Lower lobe of right lung (tissue), 2 donors: Measurements from ENCODE around the gene MLANA. TPM values are rescaled to one million over a fixed set of nuclear protein-coding genes. Genes with fewer than 3 reads are reported as not detected.

Experiments
- ATAC-seq, 2 donors: fragments of 200-7000 bp; cut with Tn5 transposase; one replicate each; pipeline ENCODE4 v1.9.1; 2020 to 2022; ENCODE audit warnings: mild to moderate bottlenecking in 2 of 2, moderate library complexity in 2 of 2
- DNase-seq: peaks from one replicate; pipeline ENCODE4 v3.0.0-alpha.2; 2020
- H3K27ac ChIP-seq: fragments of 200-600 bp; one replicate; pipeline ENCODE4 v1.8.0; 2022
- H3K27me3 ChIP-seq: fragments of 200-600 bp; one replicate; pipeline ENCODE4 v1.8.0; 2022; ENCODE audit warnings: low read depth
- H3K36me3 ChIP-seq: fragments of 200-600 bp; one replicate; pipeline ENCODE4 v1.8.0; 2022; ENCODE audit warnings: mild to moderate bottlenecking
- H3K4me1 ChIP-seq: fragments of 200-600 bp; one replicate; pipeline ENCODE4 v1.8.0; 2022
- H3K4me3 ChIP-seq: fragments of 200-600 bp; one replicate; pipeline ENCODE4 v1.8.0; 2022; ENCODE audit warnings: mild to moderate bottlenecking
- H3K9me3 ChIP-seq: fragments of 200-600 bp; one replicate; pipeline ENCODE4 v1.8.0; 2022
- CTCF ChIP-seq: fragments of 200-600 bp; IDR thresholded peaks from one replicate; pipeline ENCODE4 v1.8.0; 2022; ENCODE audit warnings: antibody characterized with exemption, mild to moderate bottlenecking
- intact Hi-C: fragments of 100-400 bp; cut with DNase I; formaldehyde crosslinking; loops from one replicate; pipeline ENCODE4 v1.11.0; 2022
- total RNA-seq: library from RNA; stranded (reverse); fragmentation: NEBNext Ultra II Directional; extraction: Animal tissue kit (Norgen Biotek cat#: 25700); gene quantifications from one replicate; pipeline ENCODE4 v1.2.1, GENCODE V29; 2021
- donor health status: DM: no; HTN: yes; CAD: no; lungs with severe emphysema.

MLANA gene
- total RNA-seq, 1 donor from 2014 or later, result not detected

- Histone ChIP-seq H3K27ac (no peak overlapping the region), H3K36me3 (no peaks in the 10 kb centered on the region), H3K4me1 (peaks cover 6% of the 10 kb centered on the region), H3K4me3 (no peak overlapping the region), H3K9me3 (no peaks in the 10 kb centered on the region), H3K27me3 (no peaks in the 10 kb centered on the region)
- intact Hi-C loops, result no loop called here
- no peak for TF ChIP-seq CTCF
- DNase-seq, result no peak
- no peak for ATAC-seq
Observed at GRCh38 chr9:5853617-5854016, 37.1 kb upstream of the MLANA start.

GRCh38 chr9:5854063-5854790, 36.5 kb upstream of the MLANA start:
- Histone ChIP-seq H3K4me3 (no peak overlapping the region), H3K4me1 (peaks cover 6% of the 10 kb centered on the region), H3K36me3 (no peaks in the 10 kb centered on the region), H3K27ac (no peak overlapping the region), H3K27me3 (no peaks in the 10 kb centered on the region), H3K9me3 (no peaks in the 10 kb centered on the region)
- TF ChIP-seq CTCF, result no peak
- intact Hi-C loops, result no loop called here
- ATAC-seq (no peak), DNase-seq (no peak)

- Histone ChIP-seq H3K4me3 (no peak overlapping the region), H3K4me1 (no peaks in the 10 kb centered on the region), H3K27me3 (no peaks in the 10 kb centered on the region), H3K36me3 (no peaks in the 10 kb centered on the region), H3K27ac (no peak overlapping the region), H3K9me3 (no peaks in the 10 kb centered on the region)
- DNase-seq (no peak), ATAC-seq (peak in 1 of 2 donors; percentile 46)
- TF ChIP-seq CTCF, result no peak
- intact Hi-C loops, result no loop called here
Observed at GRCh38 chr9:5857928-5858327, 32.8 kb upstream of the MLANA start.

GRCh38 chr9:5858833-5859232, 31.9 kb upstream of the MLANA start:
- no peak for TF ChIP-seq CTCF
- no peaks in the 10 kb centered on the region for H3K4me1 ChIP-seq
- DNase-seq (no peak), ATAC-seq (no peak)
- H3K9me3 ChIP-seq, result no peaks in the 10 kb centered on the region
- H3K27me3 ChIP-seq, result no peaks in the 10 kb centered on the region
- no peaks in the 10 kb centered on the region for H3K36me3 ChIP-seq
- H3K27ac ChIP-seq, result no peak overlapping the region
- no peak overlapping the region for H3K4me3 ChIP-seq
- intact Hi-C loops, result no loop called here

GRCh38 chr9:5863092-5863746, 27.5 kb upstream of the MLANA start:
- no peaks in the 10 kb centered on the region for H3K27me3 ChIP-seq
- H3K9me3 ChIP-seq, result no peaks in the 10 kb centered on the region
- intact Hi-C loops, result no loop called here
- no peak overlapping the region for H3K27ac ChIP-seq
- H3K36me3 ChIP-seq, result no peaks in the 10 kb centered on the region
- no peaks in the 10 kb centered on the region for H3K4me1 ChIP-seq
- ATAC-seq (no peak), DNase-seq (no peak)
- no peak for TF ChIP-seq CTCF
- H3K4me3 ChIP-seq, result no peak overlapping the region
